IMR-90 (cell line): ENCODE data around the gene LYPD6. TPM values are rescaled to one million over a fixed set of nuclear protein-coding genes. Genes with fewer than 3 reads are reported as not detected.
A peak's percentile ranks its signal among the peaks of the same experiment; 100 is the strongest.

Experiments used
- ATAC-seq: fragments of 200-7000 bp; cut with Tn5 transposase; 2 replicates; pipeline ENCODE4 v1.9.1; 2020; ENCODE audit warnings: low read depth, mild to moderate bottlenecking, moderate library complexity
- BruUV-seq: library from RNA; stranded (reverse); fragments of 400-500 nt; replicated peaks from 2 replicates; lab custom pipeline; 2021; lab: Mats Ljungman, UMichigan
- CTCF ChIA-PET: fragments of 300-600 bp; formaldehyde crosslinking; extraction: SDS; loops from one replicate; lab custom pipeline; 2021; ENCODE audit warnings: antibody characterized with exemption; lab: Yijun Ruan, JAX
- POLR2A ChIA-PET: fragments of 300-600 bp; sonication (Branson Sonifier 250); formaldehyde crosslinking; loops from one replicate; lab custom pipeline; 2022; ENCODE audit warnings: antibody characterized with exemption; ENCODE audit not compliant: unreplicated experiment; lab: Charles Lee
- DNase-seq: peaks from one replicate; pipeline ENCODE4 v3.0.0; 2013
- H2AFZ ChIP-seq: replicated peaks from 2 replicates; pipeline ENCODE3; 2013; ENCODE audit warnings: low read length, mild to moderate bottlenecking; ENCODE audit not compliant: poor library complexity
- H2AK5ac ChIP-seq: 2 replicates; pipeline ENCODE4 v1.6.1; 2013; ENCODE audit warnings: low read depth, low read length, inconsistent platforms
- H2AK9ac ChIP-seq: replicated peaks from 2 replicates; pipeline ENCODE3; 2013; ENCODE audit warnings: mild to moderate bottlenecking, low read depth, low read length, moderate library complexity; ENCODE audit not compliant: poor library complexity
- H2BK120ac ChIP-seq: 2 replicates; pipeline ENCODE4 v1.6.1; 2013; ENCODE audit warnings: low read depth, low read length, inconsistent platforms
- H2BK15ac ChIP-seq: 3 replicates; pipeline ENCODE4 v1.6.1; 2013; ENCODE audit warnings: low read depth, low read length, inconsistent platforms
- H2BK20ac ChIP-seq: 2 replicates; pipeline ENCODE4 v1.6.1; 2013; ENCODE audit warnings: low read depth, mild to moderate bottlenecking, inconsistent platforms, low read length, moderate library complexity
- H2BK5ac ChIP-seq: 2 replicates; pipeline ENCODE4 v1.6.1; 2013; ENCODE audit warnings: mild to moderate bottlenecking, low read depth, low read length, inconsistent platforms; ENCODE audit not compliant: poor library complexity, severe bottlenecking
- H3K14ac ChIP-seq: replicated peaks from 2 replicates; pipeline ENCODE4 v1.6.1; 2013; ENCODE audit warnings: low read depth, low read length, inconsistent platforms
- H3K18ac ChIP-seq: 2 replicates; pipeline ENCODE4 v1.6.1; 2013; ENCODE audit warnings: low read depth, low read length, control low read depth
- H3K23ac ChIP-seq: 2 replicates; pipeline ENCODE4 v1.6.1; 2013; ENCODE audit warnings: low read depth, low read length, inconsistent platforms
- H3K27ac ChIP-seq: 2 replicates; pipeline ENCODE4 v1.5.1; 2013; ENCODE audit warnings: mild to moderate bottlenecking, control low read depth, low read length; ENCODE audit not compliant: insufficient read depth
- H3K27me3 ChIP-seq: 2 replicates; pipeline ENCODE4 v1.6.1; 2013; ENCODE audit warnings: low read length; ENCODE audit not compliant: control insufficient read depth, insufficient read depth
- H3K36me3 ChIP-seq: 2 replicates; pipeline ENCODE4 v1.6.1; 2013; ENCODE audit warnings: low read length, mixed read lengths; ENCODE audit not compliant: control insufficient read depth, insufficient read depth
- H3K4ac ChIP-seq: 2 replicates; pipeline ENCODE4 v1.6.1; 2013; ENCODE audit warnings: low read depth, low read length, inconsistent platforms
- H3K4me1 ChIP-seq: 2 replicates; pipeline ENCODE4 v1.6.1; 2013; ENCODE audit warnings: low read length, mixed read lengths; ENCODE audit not compliant: control insufficient read depth, insufficient read depth
- H3K4me2 ChIP-seq: 2 replicates; pipeline ENCODE4 v1.6.1; 2013; ENCODE audit warnings: low read depth, mild to moderate bottlenecking, control low read depth, low read length, moderate library complexity
- H3K4me3 ChIP-seq: 2 replicates; pipeline ENCODE4 v1.5.1; 2013; ENCODE audit warnings: low read depth, mild to moderate bottlenecking, control low read depth, low read length, moderate library complexity; ENCODE audit not compliant: insufficient read depth
- H3K56ac ChIP-seq: 2 replicates; pipeline ENCODE4 v1.6.1; 2013; ENCODE audit warnings: low read length, inconsistent platforms; ENCODE audit not compliant: insufficient read depth; ENCODE audit errors: extremely low read depth
- H3K79me1 ChIP-seq, 2 experiments: 2 replicates each; pipeline ENCODE4 v1.6.1; 2013; ENCODE audit warnings: low read length in 2 of 2, inconsistent platforms in 1 of 2, low read depth in 1 of 2
- H3K9ac ChIP-seq: 2 replicates; pipeline ENCODE4 v1.6.1; 2013; ENCODE audit warnings: low read depth, low read length, control low read depth
- H3K9me1 ChIP-seq: 2 replicates; pipeline ENCODE4 v1.6.1; 2013; ENCODE audit warnings: low read length, inconsistent platforms; ENCODE audit not compliant: insufficient read depth
- H3K9me3 ChIP-seq: 2 replicates; pipeline ENCODE4 v1.6.1; 2013; ENCODE audit warnings: low read length; ENCODE audit not compliant: control insufficient read depth, insufficient read depth
- H4K20me1 ChIP-seq: 2 replicates; pipeline ENCODE4 v1.6.1; 2013; ENCODE audit warnings: low read length, inconsistent platforms; ENCODE audit not compliant: insufficient read depth
- H4K5ac ChIP-seq: 2 replicates; pipeline ENCODE4 v1.6.1; 2013; ENCODE audit warnings: mild to moderate bottlenecking, low read depth, low read length, control low read depth
- H4K8ac ChIP-seq, 2 experiments: 2 replicates each; pipeline ENCODE4 v1.6.1; 2013; ENCODE audit warnings: low read depth in 2 of 2, low read length in 2 of 2, control low read depth in 1 of 2, inconsistent platforms in 1 of 2
- H4K91ac ChIP-seq: 2 replicates; pipeline ENCODE4 v1.6.1; 2013; ENCODE audit warnings: low read depth, low read length, inconsistent platforms; ENCODE audit not compliant: insufficient read depth
- CEBPB ChIP-seq: IDR thresholded peaks from 2 replicates; pipeline ENCODE4 v1.6.1; 2012; ENCODE audit warnings: low read depth, low read length, improper control_type of control experiment
- CTCF ChIP-seq: conservative IDR thresholded peaks from 2 replicates; pipeline ENCODE4 v1.5.1; 2012; ENCODE audit warnings: mild to moderate bottlenecking, low read depth, low read length, improper control_type of control experiment
- MAZ ChIP-seq: IDR thresholded peaks from 2 replicates; pipeline ENCODE4 v1.6.1; 2012; ENCODE audit warnings: low read depth, mild to moderate bottlenecking, low read length, improper control_type of control experiment, moderate library complexity, borderline replicate concordance
- WGBS, 2 experiments: methylation state at CpG; one replicate each; pipeline versions ENCODE4 v1.1.5 to v1.1.7; 2013; ENCODE audit warnings: missing lambda C conversion rate in 2 of 2; ENCODE audit not compliant: insufficient read length in 1 of 2; ENCODE audit errors: extremely low coverage in 2 of 2; 5-methylcytosine and 5-hydroxymethylcytosine counted together
- dilution Hi-C: fragments of 300-500 bp; cut with HindIII; formaldehyde crosslinking; loops from one replicate; pipeline ENCODE4 v1.14.3; 2018; ENCODE audit warnings: low sequenced_read_pairs; ENCODE audit not compliant: unreplicated experiment
- in situ Hi-C: fragments of 300-500 bp; cut with MboI; formaldehyde crosslinking; loops from 3 replicates; pipeline ENCODE4 v1.14.3; 2019; ENCODE audit warnings: low sequenced_read_pairs, inconsistent platforms, mixed read lengths
- intact Hi-C: fragments of 100-400 bp; cut with micrococcal nuclease; formaldehyde crosslinking; loops from 2 replicates; pipeline ENCODE4 v1.10.0; 2022
- polyA plus RNA-seq, 3 experiments: library from polyadenylated mRNA; depleted of rRNA; stranded (reverse); fragments of >200 nt; gene quantifications; 2 replicates each; pipeline ENCODE4 v1.2.3, GENCODE V29; 2012; ENCODE audit warnings: low replicate concordance in 1 of 3
- total RNA-seq: library from RNA; depleted of rRNA; stranded (reverse); fragments of >200 nt; gene quantifications from 2 replicates; pipeline ENCODE4 v1.2.3, GENCODE V29; 2012

LYPD6 gene
- total and polyA plus RNA-seq, 2 of the 4 experiments (the other 2 are of a cell fraction): 0.87 to 0.90 TPM

DNA sequence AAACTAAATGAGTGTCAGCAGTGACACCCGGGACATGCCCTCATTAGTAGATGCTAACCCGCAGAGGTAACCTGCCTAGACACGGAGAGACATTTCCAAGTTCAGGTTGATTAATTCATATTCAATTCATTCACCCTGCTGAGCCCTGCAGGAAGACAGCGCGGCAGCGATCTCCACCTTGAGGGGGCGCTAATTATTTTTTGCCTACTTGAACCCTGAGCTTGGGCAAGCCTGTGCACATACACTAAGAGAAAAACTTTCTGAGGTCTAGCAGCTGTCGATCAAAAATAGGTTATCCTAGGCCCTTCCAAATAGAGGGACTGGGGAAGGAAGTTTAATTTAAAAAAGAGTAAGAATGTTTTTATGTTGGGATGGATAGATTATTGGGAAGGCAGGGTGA is 1.3 kb upstream of the LYPD6 start:
- H2AK5ac ChIP-seq: no peak overlapping the region
- H3K14ac ChIP-seq: no peak overlapping the region
- H2BK20ac ChIP-seq: no peak overlapping the region
- H3K18ac ChIP-seq: no peak overlapping the region
- H3K4me3 ChIP-seq: no peak overlapping the region
- no peak for ATAC-seq
- no peak overlapping the region for H4K5ac ChIP-seq
- H3K27me3 ChIP-seq: peaks cover 14% of the 10 kb centered on the region
- no peak overlapping the region for H2BK15ac ChIP-seq
- H3K9me1 ChIP-seq: no peaks in the 10 kb centered on the region
- no peak overlapping the region for H3K4me2 ChIP-seq
- intact Hi-C loops (no loop called here), in situ Hi-C loops (no loop called here), dilution Hi-C loops (no loop called here)
- H2AFZ ChIP-seq: no peak overlapping the region
- CTCF ChIA-PET: no interaction called here
- H4K8ac ChIP-seq: no peak overlapping the region
- H3K36me3 ChIP-seq: no peaks in the 10 kb centered on the region
- no peak overlapping the region for H4K91ac ChIP-seq
- POLR2A ChIA-PET: no interaction called here
- no peak overlapping the region for H2BK120ac ChIP-seq
- no peak overlapping the region for H2BK5ac ChIP-seq
- no peak overlapping the region for H3K56ac ChIP-seq
- no peak overlapping the region for H3K23ac ChIP-seq
- no peak overlapping the region for H2AK9ac ChIP-seq
- 0 out of 2 replicates have a peak, but pooled peaks cover 3% of the 10 kb centered on the region for H3K4me1 ChIP-seq
- 0 out of 2 replicates have a peak, but pooled peaks have one; percentile 8 for TF ChIP-seq CTCF
- TF ChIP-seq MAZ: no peak
- TF ChIP-seq CEBPB: no peak
- no peaks in the 10 kb centered on the region for H4K20me1 ChIP-seq
- no peak overlapping the region for H3K4ac ChIP-seq
- no peak overlapping the region for H3K27ac ChIP-seq
- no peaks in the 10 kb centered on the region for H3K9me3 ChIP-seq
- H3K79me1 ChIP-seq: no peaks in the 10 kb centered on the region
- no peak overlapping the region for H3K9ac ChIP-seq
- no peak for DNase-seq
- WGBS, 2 experiments: no CpG with 5 or more reads among the region's 8 CpGs
- no TSS peak for BruUV-seq
